Osteocyte (in vitro differentiated cells): ENCODE data around the gene MALRD1. TPM values are rescaled to one million over a fixed set of nuclear protein-coding genes. Genes with fewer than 3 reads are reported as not detected.
"Not testable (repeated sequence)": the region's sequence is repeated elsewhere in the genome, so short reads cannot be mapped to it uniquely, and the experiment has no call there.

ENCODE experiments used
- DNase-seq: peaks from one replicate; pipeline ENCODE4 v3.0.0; 2021; ENCODE audit warnings: mixed read lengths; ENCODE audit not compliant: unreplicated experiment; ENCODE audit errors: extremely low spot score
- H3K27ac Mint-ChIP-seq: one replicate; pipeline ENCODE4 v1.8.0; 2021; ENCODE audit warnings: mild to moderate bottlenecking, mixed read lengths; ENCODE audit not compliant: unreplicated experiment
- H3K27me3 Mint-ChIP-seq: one replicate; pipeline ENCODE4 v1.8.0; 2021; ENCODE audit warnings: mixed read lengths; ENCODE audit not compliant: unreplicated experiment
- H3K36me3 Mint-ChIP-seq: one replicate; pipeline ENCODE4 v1.8.0; 2021; ENCODE audit warnings: mixed read lengths; ENCODE audit not compliant: unreplicated experiment
- H3K4me1 Mint-ChIP-seq: one replicate; pipeline ENCODE4 v1.8.0; 2021; ENCODE audit warnings: mixed read lengths; ENCODE audit not compliant: unreplicated experiment
- H3K4me3 Mint-ChIP-seq: one replicate; pipeline ENCODE4 v1.8.0; 2021; ENCODE audit warnings: mild to moderate bottlenecking, moderate library complexity, mixed read lengths; ENCODE audit not compliant: unreplicated experiment
- H3K9me3 Mint-ChIP-seq: one replicate; pipeline ENCODE4 v1.8.0; 2021; ENCODE audit warnings: mixed read lengths; ENCODE audit not compliant: unreplicated experiment
- CTCF ChIP-seq: fragments of 200-600 bp; sonication (generic); IDR thresholded peaks from 2 replicates; pipeline ENCODE4 v1.5.0; 2021; ENCODE audit warnings: antibody characterized with exemption, mild to moderate bottlenecking, moderate library complexity
- total RNA-seq: library from RNA; stranded (reverse); gene quantifications from 2 replicates; pipeline ENCODE4 v1.2.1, GENCODE V29; 2021

MALRD1 gene
- total RNA-seq, 1 donor from 2014 or later, result 0.56 TPM

- Mint-ChIP-seq H3K4me1 (no peaks in the 10 kb centered on the region), H3K4me3 (no peak overlapping the region), H3K27me3 (peaks cover 4% of the 10 kb centered on the region), H3K9me3 (no peaks in the 10 kb centered on the region), H3K36me3 (no peaks in the 10 kb centered on the region), H3K27ac (no peak overlapping the region)
- no peak for DNase-seq
- no peak for TF ChIP-seq CTCF
Measured at GRCh38 chr10:19756919-19757318, 708.3 kb downstream of the MALRD1 start.

- Mint-ChIP-seq H3K4me3 (no peak overlapping the region), H3K9me3 (no peaks in the 10 kb centered on the region), H3K27ac (no peak overlapping the region), H3K4me1 (no peaks in the 10 kb centered on the region), H3K36me3 (no peaks in the 10 kb centered on the region), H3K27me3 (peaks cover 9% of the 10 kb centered on the region)
- TF ChIP-seq CTCF, result no peak
- no peak for DNase-seq
Measured at GRCh38 chr10:19762026-19762425, 713.4 kb downstream of the MALRD1 start.

GRCh38 chr10:19764111-19764510 lies 715.5 kb downstream of the MALRD1 start:
- H3K9me3 Mint-ChIP-seq, result no peaks in the 10 kb centered on the region

GRCh38 chr10:19767876-19768275 lies 719.3 kb downstream of the MALRD1 start:
- Mint-ChIP-seq H3K4me3 (no peak overlapping the region), H3K9me3 (no peaks in the 10 kb centered on the region), H3K27ac (no peak overlapping the region), H3K4me1 (peaks cover 6% of the 10 kb centered on the region), H3K36me3 (no peaks in the 10 kb centered on the region), H3K27me3 (peaks cover 4% of the 10 kb centered on the region)
- no peak for TF ChIP-seq CTCF
- DNase-seq, result no peak

More at GRCh38 chr10:19764111-19764510, 715.5 kb downstream of the MALRD1 start:
- TF ChIP-seq CTCF, result no peak
- Mint-ChIP-seq H3K4me1 (no peaks in the 10 kb centered on the region), H3K27ac (no peak overlapping the region), H3K36me3 (no peaks in the 10 kb centered on the region), H3K27me3 (peaks cover 4% of the 10 kb centered on the region), H3K4me3 (no peak overlapping the region)
- DNase-seq, result no peak

- not testable (repeated sequence) for H3K36me3 Mint-ChIP-seq, H3K4me1 Mint-ChIP-seq, DNase-seq, H3K27me3 Mint-ChIP-seq, H3K27ac Mint-ChIP-seq, H3K9me3 Mint-ChIP-seq
- H3K4me3 Mint-ChIP-seq, result peak overlapping the region; percentile 32
Measured at GRCh38 chr10:19769826-19770225, 721.2 kb downstream of the MALRD1 start.

- no peak for DNase-seq
- no peak for TF ChIP-seq CTCF
- Mint-ChIP-seq H3K9me3 (no peaks in the 10 kb centered on the region), H3K27ac (no peak overlapping the region), H3K4me1 (peaks cover 6% of the 10 kb centered on the region), H3K36me3 (no peaks in the 10 kb centered on the region), H3K27me3 (peaks cover 10% of the 10 kb centered on the region), H3K4me3 (no peak overlapping the region)
Measured at GRCh38 chr10:19772972-19773371, 724.4 kb downstream of the MALRD1 start.
